LHCN-M2 (cell line): ENCODE measurements around the gene ATP2A3. TPM values are rescaled to one million over a fixed set of nuclear protein-coding genes. Genes with fewer than 3 reads are reported as not detected.
A peak's percentile ranks its signal among the peaks of the same experiment; 100 is the strongest.

Experiments
- DNase-seq: peaks from one replicate; pipeline ENCODE4 v3.0.0-alpha.2; 2012; ENCODE audit warnings: low read depth
- total RNA-seq: library from RNA; depleted of rRNA; stranded (reverse); fragments of >200 nt; gene quantifications from 2 replicates; pipeline ENCODE4 v1.2.3, GENCODE V29; 2014

ATP2A3 gene
- total RNA-seq, 1 experiment from 2014 or later, result 3.8 TPM

- no peak for DNase-seq
These were observed 71.9 kb downstream of the ATP2A3 start for GRCh38 chr17:3892095-3892998.

- no peak for DNase-seq
These were observed 72.6 kb downstream of the ATP2A3 start for GRCh38 chr17:3891626-3892094.

GRCh38 chr17:3890878-3891219 is 73.4 kb downstream of the ATP2A3 start:
- DNase-seq, result no peak

- peak; percentile 86 for DNase-seq
These were observed 74.0 kb downstream of the ATP2A3 start for GRCh38 chr17:3890082-3890877.

GRCh38 chr17:3889325-3890012 is 74.8 kb downstream of the ATP2A3 start:
- DNase-seq, result no peak

- peak; percentile 82 for DNase-seq
These were observed 75.7 kb downstream of the ATP2A3 start for GRCh38 chr17:3888343-3889171.

- no peak for DNase-seq
These were observed 76.4 kb downstream of the ATP2A3 start for GRCh38 chr17:3887804-3888203.

- no peak for DNase-seq
These were observed 76.8 kb downstream of the ATP2A3 start for GRCh38 chr17:3887394-3887793.

GRCh38 chr17:3886776-3887175 is 77.5 kb downstream of the ATP2A3 start:
- no peak for DNase-seq

- DNase-seq, result peak; percentile 80
These were observed 78.3 kb downstream of the ATP2A3 start for GRCh38 chr17:3885970-3886369.

- no peak for DNase-seq
These were observed 79.0 kb downstream of the ATP2A3 start for GRCh38 chr17:3885271-3885670.

GRCh38 chr17:3884188-3884587 is 80.0 kb downstream of the ATP2A3 start:
- DNase-seq, result no peak

GRCh38 chr17:3882276-3882675 is 82.0 kb downstream of the ATP2A3 start:
- DNase-seq, result no peak

- no peak for DNase-seq
These were observed 83.3 kb downstream of the ATP2A3 start for GRCh38 chr17:3880983-3881382.

GRCh38 chr17:3879591-3880417 is 84.4 kb downstream of the ATP2A3 start:
- no peak for DNase-seq

- DNase-seq, result peak; percentile 95
These were observed 85.1 kb downstream of the ATP2A3 start for GRCh38 chr17:3879186-3879585.

- DNase-seq, result no peak
These were observed 87.0 kb downstream of the ATP2A3 start for GRCh38 chr17:3877220-3877619.

- no peak for DNase-seq
These were observed 88.9 kb downstream of the ATP2A3 start for GRCh38 chr17:3875317-3875716.
